GM18526 (cell line): ENCODE results near the gene ALDH1A3.
A peak's percentile ranks its signal among the peaks of the same experiment; 100 is the strongest.

Experiments
- POLR2A ChIP-seq: IDR thresholded peaks from 3 replicates; pipeline ENCODE4 v1.6.1; 2011; ENCODE audit not compliant: insufficient read length; ENCODE audit errors: extremely low read depth

The ALDH1A3 gene

DNA sequence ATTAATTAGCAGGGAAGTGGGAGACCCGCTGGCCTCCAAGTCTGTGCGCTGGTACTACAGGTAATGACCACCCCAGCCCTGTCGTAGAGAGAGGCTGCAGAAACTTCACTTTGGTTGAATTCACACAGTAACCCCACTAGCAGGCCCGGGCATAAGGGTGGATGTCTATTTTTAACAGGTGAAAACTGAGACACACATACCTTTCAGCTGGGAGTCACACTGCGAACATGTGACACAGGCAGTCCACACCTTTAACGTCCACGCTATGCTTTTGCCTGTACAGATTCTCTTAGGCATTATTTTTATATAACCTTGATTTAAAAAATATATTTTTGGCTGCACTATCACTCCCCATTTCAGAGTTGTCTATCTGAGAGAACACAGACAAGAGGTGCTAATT, 43.4 kb downstream of the ALDH1A3 start:
- TF ChIP-seq POLR2A = no peak

DNA sequence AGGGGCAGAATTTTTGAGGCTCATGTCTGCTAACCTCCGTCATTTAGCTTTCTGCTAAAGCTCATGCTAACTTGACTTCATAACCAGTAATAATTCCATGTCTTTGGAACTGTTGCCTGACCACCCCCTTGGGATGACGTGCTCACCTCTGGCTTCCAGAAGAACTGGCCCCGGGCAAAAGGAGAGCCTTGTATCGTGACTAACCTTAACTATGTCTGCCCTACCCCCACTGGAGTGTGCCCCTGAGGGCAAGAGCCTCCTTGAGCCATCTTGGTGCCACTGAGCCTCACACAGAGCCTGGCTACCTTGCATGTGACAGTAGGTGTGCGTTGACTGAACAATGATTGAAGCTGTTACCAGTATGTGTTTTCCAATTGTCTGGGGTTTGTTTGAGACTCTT, 44.3 kb downstream of the ALDH1A3 start:
- no peak for TF ChIP-seq POLR2A

DNA sequence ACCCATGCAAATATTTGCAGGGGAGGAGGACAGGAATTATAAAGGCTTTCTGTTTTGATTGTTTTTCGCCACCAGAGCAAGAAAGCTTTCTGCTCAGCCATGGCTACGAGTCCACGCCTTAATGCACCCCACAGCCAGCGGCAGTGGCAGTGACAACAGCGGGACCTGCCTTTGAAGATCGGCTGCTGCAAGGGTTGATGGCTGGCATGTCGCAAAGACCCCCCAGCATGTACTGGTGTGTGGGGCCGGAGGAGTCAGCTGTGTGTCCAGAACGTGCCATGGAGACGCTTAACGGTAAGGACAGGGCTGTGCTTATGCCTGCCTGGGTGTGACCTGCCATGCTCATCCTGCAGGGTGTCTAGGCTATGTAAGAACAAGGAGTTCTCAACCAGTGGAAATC, 44.8 kb downstream of the ALDH1A3 start:
- TF ChIP-seq POLR2A = no peak

DNA sequence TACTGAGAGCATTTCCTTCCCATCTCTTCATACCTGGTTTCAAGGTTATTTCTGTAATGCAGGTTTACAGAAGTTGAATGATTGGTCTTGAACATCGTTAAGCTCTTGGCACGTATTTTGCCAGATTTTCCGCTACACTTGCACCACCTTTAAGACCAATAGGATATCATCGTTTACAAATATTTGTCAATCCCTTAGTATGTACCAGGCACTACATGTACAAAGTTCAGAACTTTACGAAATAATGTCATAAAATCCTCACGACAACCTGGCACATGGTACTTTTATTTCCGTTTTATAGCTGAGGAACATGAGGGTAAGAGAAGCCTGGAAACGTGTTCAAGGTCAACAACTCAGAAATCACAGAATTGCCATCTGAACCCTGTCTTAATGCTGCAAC, 45.8 kb downstream of the ALDH1A3 start:
- TF ChIP-seq POLR2A = no peak

DNA sequence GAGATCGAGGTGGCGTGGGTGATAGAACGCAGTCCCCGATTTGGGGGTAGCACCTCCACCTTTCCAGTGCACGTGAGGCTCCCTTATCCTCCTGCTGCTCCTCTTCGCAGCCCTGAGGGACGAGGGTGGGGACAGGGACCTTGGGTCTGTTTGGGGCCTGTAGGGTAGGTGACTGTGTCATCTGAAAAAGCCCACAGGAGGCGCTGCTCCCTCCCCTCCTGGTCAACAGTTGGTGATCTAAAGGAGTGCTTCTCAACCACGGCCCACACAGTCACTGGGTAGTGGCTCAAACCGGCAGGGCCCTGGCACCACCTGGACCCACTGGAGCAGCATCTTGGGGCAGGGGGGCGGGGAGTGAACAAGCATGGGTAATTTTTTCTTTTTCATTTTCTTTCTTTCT, 46.6 kb downstream of the ALDH1A3 start:
- TF ChIP-seq POLR2A = no peak

DNA sequence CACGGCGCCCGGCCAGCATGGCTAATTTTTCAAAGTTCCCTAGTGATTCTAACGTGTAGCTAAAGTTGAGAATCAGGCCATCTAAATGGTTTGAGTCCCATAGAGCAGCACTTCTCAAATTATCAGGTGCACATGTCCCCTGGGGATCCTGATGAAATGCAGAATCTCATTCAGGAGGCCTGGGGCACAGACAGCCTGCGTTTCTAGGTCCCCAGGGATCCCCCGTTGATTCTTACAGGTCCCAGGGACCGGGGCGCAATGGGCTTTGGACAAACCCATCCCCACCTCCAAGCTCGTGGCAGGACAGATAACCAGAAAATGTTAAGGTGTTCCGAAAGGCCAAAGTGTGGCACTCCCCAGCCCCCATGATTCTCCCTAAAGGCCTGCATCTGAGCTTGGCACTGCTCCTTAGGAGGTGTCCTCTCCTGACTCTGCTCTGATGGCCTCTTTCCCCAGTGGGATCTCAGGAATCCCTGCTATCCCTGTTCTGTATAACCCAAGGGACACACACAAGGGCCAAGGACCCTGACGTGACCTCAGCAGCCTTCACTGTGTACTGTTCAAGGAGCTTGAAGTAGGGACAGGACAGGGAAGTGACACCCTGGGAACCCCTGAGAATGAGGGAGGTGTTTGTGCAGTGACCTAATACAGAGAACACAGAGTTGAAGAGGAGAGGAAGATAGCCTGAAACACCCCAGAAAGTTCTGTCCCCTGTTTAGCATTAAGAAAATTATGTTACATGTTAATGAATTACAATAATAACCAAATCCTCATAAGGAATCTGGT, 47.5 kb downstream of the ALDH1A3 start:
- no peak for TF ChIP-seq POLR2A

DNA sequence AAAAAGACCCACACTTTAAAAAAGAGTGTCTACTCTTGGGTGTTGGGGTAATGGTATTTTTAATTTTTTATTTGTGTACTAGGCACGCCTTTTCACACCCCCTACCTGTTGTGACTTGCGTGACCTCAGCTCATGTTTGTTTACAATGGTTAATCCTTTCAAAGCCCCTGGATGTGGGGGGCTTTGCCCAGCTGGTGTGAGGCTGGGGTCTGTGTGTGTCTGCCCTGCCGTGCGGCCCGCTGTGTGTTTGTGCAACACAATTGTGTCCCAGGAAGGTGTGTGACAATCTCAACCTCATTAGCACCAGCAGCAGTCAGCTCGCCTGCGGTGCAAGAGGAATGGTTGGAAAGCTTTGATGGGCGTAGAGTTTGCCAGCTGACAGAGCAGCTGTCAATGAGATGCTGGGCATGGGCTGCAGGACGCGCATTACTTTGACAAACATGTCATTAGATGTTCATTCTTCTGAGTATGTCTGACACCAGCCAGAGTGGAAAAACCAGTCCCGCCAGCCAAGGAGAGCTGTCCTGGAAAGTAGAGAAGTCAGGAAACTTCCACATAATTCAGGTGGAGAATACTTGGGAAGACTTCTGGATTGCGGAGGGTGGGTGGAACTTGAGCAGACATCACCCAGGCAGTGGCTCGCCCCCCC, 49.1 kb downstream of the ALDH1A3 start:
- TF ChIP-seq POLR2A = no peak

DNA sequence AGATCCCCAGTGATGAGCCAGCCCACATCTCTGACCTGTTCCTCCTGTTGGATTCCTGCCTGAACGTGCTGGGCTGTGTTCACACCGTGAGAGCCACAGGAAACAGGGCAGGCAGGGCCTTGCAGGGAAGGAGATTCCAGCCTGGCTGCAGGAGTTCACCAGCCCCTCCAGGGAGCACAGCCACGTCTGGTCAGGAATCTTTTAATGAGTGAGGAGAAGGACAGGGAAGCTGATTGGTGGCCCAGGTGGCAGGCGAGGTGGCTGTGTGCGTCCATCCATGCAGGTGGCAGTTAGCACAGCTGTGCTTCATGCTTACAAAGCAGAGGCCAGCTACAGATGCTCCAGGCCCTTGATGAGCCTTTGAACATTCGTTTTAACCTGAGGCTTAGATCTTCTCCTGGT, 50.0 kb downstream of the ALDH1A3 start:
- TF ChIP-seq POLR2A = peak; percentile 25

DNA sequence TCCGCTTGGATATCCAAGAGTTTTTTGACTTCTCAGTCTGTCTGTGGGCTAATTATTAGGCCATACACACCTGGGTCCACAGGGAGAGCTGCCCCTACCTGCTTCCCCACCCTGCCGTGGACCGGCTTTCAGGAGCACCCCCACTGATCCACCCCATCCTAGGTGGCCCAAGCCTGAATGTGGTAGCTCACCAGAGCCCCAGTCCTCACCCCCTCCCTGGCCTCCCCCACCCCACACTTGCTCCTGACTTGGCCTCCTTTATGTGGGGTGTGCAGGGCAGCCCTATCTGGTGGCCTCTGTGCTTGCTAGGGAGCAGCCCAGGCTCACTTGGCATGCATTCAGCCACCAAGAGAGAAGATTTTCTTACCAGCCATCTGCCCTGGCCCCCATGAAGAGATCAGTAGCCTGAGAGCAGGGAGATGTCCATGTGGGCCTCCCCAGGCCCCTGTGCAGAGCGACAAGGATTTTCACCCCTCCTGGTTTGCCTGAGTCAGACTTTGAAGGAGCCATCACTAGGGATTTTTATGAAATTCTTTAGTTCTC, 50.7 kb downstream of the ALDH1A3 start:
- TF ChIP-seq POLR2A = no peak

DNA sequence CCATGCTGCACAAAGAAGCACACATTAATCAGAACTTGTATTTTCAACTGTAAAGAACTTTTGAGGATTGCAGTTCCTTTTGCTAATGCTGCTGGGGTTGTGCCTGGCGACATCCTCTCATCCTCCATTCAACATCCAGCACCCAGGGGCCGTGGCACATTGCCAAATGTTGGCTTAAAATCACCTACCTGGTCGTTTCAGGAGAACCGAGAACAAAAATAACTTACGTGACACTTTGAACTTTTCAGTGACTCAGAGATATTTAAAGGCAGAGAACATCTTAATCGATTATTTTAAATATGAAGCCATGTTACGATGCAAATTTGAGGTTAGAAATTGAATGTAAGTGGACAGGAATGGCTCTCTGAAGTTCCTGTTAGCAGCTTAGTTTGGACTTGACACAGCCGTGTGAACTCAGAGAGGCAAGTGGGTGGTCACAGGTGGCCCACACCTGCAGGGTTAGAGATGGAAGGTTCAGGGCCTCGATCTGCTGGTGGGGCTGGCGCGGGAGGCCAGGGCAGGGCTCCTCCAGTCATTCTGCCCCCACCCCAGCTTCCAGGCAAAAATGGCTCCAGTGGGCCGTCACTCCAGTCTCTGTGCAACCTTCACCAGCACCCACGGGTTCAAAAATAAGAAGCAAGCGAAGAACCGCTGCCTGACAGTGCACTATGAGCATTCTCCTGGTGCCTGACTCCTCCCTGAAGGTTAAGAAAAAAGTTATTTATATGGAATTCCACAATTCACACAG, 51.7 kb downstream of the ALDH1A3 start:
- peak; percentile 45 for TF ChIP-seq POLR2A

DNA sequence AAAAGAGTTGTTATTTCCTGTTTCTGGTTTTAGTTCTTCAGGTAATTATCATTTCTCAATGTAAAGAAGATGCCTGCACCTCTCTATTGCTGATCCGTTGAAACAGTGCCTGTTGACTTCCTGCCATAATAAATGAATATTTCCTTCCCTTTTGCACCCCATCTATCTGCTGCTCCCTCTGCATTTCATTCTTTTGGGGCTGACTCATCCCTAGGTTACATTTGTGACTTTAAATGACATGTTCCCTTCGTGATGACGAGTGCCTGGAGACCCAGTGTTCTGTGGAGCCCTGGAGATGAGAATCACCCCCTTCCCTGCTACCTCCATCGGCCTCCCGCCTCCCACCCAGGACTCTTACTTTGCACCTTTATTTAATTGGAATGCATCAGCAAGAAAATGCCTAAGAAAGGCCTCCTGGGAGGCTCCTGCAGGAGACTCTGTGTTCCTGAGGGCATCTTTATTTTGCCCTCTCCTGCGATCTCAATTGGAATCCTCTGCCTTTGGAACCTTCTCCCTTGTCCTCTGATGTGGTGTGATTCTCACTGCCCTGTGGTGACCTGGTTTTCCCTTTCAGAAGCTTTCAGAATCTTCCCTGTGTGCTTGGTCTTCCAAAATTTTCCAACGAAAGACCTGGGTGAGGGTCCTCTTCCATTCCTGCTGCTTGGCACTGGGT, 53.2 kb downstream of the ALDH1A3 start:
- TF ChIP-seq POLR2A = no peak

DNA sequence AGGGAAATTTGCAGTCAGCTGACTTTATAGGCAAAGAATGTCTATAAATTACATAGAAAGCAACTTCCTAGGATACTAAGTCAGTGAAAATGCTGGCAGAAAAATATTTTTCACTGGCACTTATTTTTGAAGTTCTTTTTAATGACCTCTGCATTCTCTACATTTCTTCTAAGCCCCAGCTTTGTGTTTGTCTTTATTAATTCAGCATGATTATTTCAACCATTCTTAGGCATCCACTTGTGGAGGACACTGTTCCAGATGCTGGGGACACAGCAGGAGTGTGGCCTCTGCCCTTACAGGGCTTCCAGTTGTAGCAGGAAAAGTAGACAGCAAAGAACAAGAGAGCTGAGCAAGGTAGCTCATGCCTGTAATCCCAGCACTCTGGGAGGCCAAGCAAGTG, 54.5 kb downstream of the ALDH1A3 start:
- TF ChIP-seq POLR2A = no peak

DNA sequence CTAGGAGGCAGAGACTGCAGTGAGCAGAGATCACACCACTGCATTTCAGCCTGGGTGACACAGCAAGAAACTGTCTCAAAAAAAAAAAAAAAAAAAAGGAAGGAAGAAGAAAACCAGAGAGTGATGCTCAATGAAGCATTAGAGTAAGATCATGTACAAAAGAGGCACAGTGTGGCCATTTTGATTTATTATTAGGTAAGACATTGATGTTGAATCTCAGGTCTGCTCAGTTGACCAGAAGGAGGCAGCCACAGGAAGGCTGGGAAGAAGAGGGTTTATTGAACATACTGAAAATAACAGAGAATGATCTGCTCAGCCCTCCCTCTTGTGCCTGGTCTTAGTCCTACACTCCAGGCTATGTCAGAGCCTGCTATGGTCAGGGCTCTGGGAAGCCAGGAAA, 55.1 kb downstream of the ALDH1A3 start:
- TF ChIP-seq POLR2A = no peak

DNA sequence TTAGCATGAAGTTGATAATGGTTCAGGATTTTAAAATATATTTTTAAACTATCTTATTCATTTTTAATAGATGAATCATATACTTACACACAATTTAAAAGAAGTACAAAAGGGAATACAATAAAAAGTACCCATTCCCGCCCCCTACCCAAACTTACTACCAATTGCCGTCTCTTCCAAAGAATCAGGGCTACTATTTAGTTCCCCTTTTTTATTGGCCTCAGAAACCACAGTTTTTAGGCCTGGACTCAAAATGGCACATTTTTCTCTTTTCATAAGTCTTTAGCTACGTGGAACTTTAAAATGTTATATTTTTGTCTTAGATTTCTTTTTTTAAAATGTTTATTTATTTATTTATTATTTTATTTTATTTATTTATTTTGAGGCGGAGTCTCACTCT, 57.5 kb downstream of the ALDH1A3 start:
- no peak for TF ChIP-seq POLR2A

DNA sequence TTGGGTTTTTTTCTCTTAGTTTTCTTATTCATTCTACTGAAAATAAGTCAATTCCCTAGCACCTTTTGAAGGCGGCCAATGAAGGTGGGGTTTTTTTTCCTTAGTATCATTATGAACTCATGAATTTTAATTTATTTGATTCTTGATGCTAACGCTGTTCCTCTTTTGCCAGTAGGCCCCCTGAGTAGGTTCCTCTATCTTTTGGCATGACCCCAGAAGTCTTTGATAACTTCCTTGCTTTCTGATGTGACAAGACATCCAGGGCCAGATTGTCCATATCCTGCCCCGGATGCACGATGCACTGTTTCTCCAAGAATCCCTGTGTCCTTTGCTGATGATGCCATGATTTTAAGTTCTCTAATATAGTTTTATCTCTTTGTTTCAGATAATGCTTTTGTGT, 60.2 kb downstream of the ALDH1A3 start:
- TF ChIP-seq POLR2A = no peak
